WTC11 (cell line): ENCODE measurements around the gene HMGXB4. TPM values are rescaled to one million over a fixed set of nuclear protein-coding genes. Genes with fewer than 3 reads are reported as not detected.

Experiments
- ATAC-seq: fragments of 200-7000 bp; cut with Tn5 transposase; 2 replicates; pipeline ENCODE4 v1.10.0; 2021; ENCODE audit warnings: mild to moderate bottlenecking, moderate library complexity
- CTCF ChIA-PET: fragments of 300-600 bp; sonication (Branson Sonifier 250); formaldehyde crosslinking; loops from one replicate; lab custom pipeline; 2021; ENCODE audit warnings: antibody characterized with exemption; lab: Charles Lee
- POLR2A ChIA-PET: fragments of 350-600 bp; sonication (Branson Sonifier 250); formaldehyde crosslinking; loops from one replicate; lab custom pipeline; 2021; ENCODE audit warnings: antibody characterized with exemption; lab: Charles Lee
- DNase-seq: peaks from one replicate; pipeline ENCODE4 v3.0.0; 2021; ENCODE audit warnings: low spot score
- H3K27ac Mint-ChIP-seq: 2 replicates; pipeline ENCODE4 v1.8.0; 2021; ENCODE audit warnings: mixed read lengths
- H3K27me3 Mint-ChIP-seq: 2 replicates; pipeline ENCODE4 v1.8.0; 2021; ENCODE audit warnings: low read depth, mild to moderate bottlenecking, moderate library complexity, mixed read lengths
- H3K36me3 Mint-ChIP-seq: 2 replicates; pipeline ENCODE4 v1.8.0; 2021; ENCODE audit warnings: mixed read lengths
- H3K4me1 Mint-ChIP-seq: 2 replicates; pipeline ENCODE4 v1.8.0; 2022; ENCODE audit warnings: mixed read lengths
- H3K4me3 Mint-ChIP-seq: 2 replicates; pipeline ENCODE4 v1.8.0; 2021; ENCODE audit warnings: mild to moderate bottlenecking, moderate library complexity, mixed read lengths
- H3K9me3 Mint-ChIP-seq: 2 replicates; pipeline ENCODE4 v1.8.0; 2021; ENCODE audit warnings: mixed read lengths
- CREB1 ChIP-seq: sonication (generic); formaldehyde crosslinking; IDR thresholded peaks from 2 replicates; pipeline ENCODE4 v1.8.0; 2023; ENCODE audit warnings: mild to moderate bottlenecking, missing genetic modification reagents
- CREM ChIP-seq: sonication (generic); formaldehyde crosslinking; IDR thresholded peaks from 2 replicates; pipeline ENCODE4 v1.8.1; 2022; ENCODE audit warnings: mild to moderate bottlenecking, missing genetic modification reagents, moderate library complexity
- ELF4 ChIP-seq: sonication (generic); formaldehyde crosslinking; IDR thresholded peaks from 2 replicates; pipeline ENCODE4 v1.8.1; 2022; ENCODE audit warnings: low read depth, mild to moderate bottlenecking, moderate library complexity, missing genetic modification reagents
- ETV6 ChIP-seq: sonication (generic); formaldehyde crosslinking; IDR thresholded peaks from 2 replicates; pipeline ENCODE4 v1.8.1; 2022; ENCODE audit warnings: mild to moderate bottlenecking, missing genetic modification reagents
- NFE2L1 ChIP-seq: sonication (generic); formaldehyde crosslinking; IDR thresholded peaks from 2 replicates; pipeline ENCODE4 v1.8.1; 2023; ENCODE audit warnings: missing genetic modification reagents
- OVOL2 ChIP-seq: fragments of 250-450 bp; sonication (Bioruptor Pico); IDR thresholded peaks from 2 replicates; pipeline ENCODE4 v1.9.0; 2021; ENCODE audit warnings: mild to moderate bottlenecking, borderline replicate concordance
- PRRX2 ChIP-seq: fragments of 250-450 bp; sonication (Bioruptor Pico); IDR thresholded peaks from 2 replicates; pipeline ENCODE4 v1.8.0; 2021; ENCODE audit warnings: mild to moderate bottlenecking
- SMAD3 ChIP-seq: sonication (generic); formaldehyde crosslinking; IDR thresholded peaks from 2 replicates; pipeline ENCODE4 v1.8.0; 2022; ENCODE audit warnings: missing genetic modification reagents, mild to moderate bottlenecking, borderline replicate concordance
- SP1 ChIP-seq: sonication (generic); formaldehyde crosslinking; conservative IDR thresholded peaks from 2 replicates; pipeline ENCODE4 v1.8.1; 2022; ENCODE audit warnings: missing genetic modification reagents
- TEAD1 ChIP-seq: sonication (generic); formaldehyde crosslinking; IDR thresholded peaks from 2 replicates; pipeline ENCODE4 v1.8.0; 2022; ENCODE audit warnings: mild to moderate bottlenecking, missing genetic modification reagents
- TP53 ChIP-seq: sonication (generic); formaldehyde crosslinking; IDR thresholded peaks from 2 replicates; pipeline ENCODE4 v1.8.1; 2023; ENCODE audit warnings: mild to moderate bottlenecking, missing genetic modification reagents
- ZNF219 ChIP-seq: sonication (generic); formaldehyde crosslinking; IDR thresholded peaks from 2 replicates; pipeline ENCODE4 v1.8.0; 2023; ENCODE audit warnings: missing genetic modification reagents, mild to moderate bottlenecking, borderline replicate concordance
- ZNF263 ChIP-seq: sonication (generic); formaldehyde crosslinking; IDR thresholded peaks from 2 replicates; pipeline ENCODE4 v1.8.1; 2022; ENCODE audit warnings: low read depth, mild to moderate bottlenecking, moderate library complexity, missing genetic modification reagents
- ZNF423 ChIP-seq: fragments of 250-450 bp; sonication (Bioruptor Pico); IDR thresholded peaks from 2 replicates; pipeline ENCODE4 v2.1.2; 2022; ENCODE audit warnings: mild to moderate bottlenecking, moderate library complexity
- total RNA-seq: library from RNA; stranded (reverse); gene quantifications from 3 replicates; pipeline ENCODE4 v1.2.3, GENCODE V29; 2021
- TF ChIP-seq, protein P1 (sequence below): fragments of 250-450 bp; sonication (Bioruptor Pico); conservative IDR thresholded peaks from 2 replicates; pipeline ENCODE4 v1.9.0; 2021; ENCODE audit warnings: mild to moderate bottlenecking
- TF ChIP-seq, protein P2 (sequence below): sonication (generic); formaldehyde crosslinking; IDR thresholded peaks from 2 replicates; pipeline ENCODE4 v1.8.0; 2023; ENCODE audit warnings: mild to moderate bottlenecking, missing genetic modification reagents
- TF ChIP-seq, protein P3 (sequence below): fragments of 250-450 bp; sonication (Bioruptor Pico); IDR thresholded peaks from 2 replicates; pipeline ENCODE4 v1.9.0; 2021; ENCODE audit warnings: mild to moderate bottlenecking
- TF ChIP-seq, protein P4 (sequence below): fragments of 250-450 bp; sonication (Bioruptor Pico); IDR thresholded peaks from 2 replicates; pipeline ENCODE4 v1.9.0; 2021; ENCODE audit warnings: mild to moderate bottlenecking, borderline replicate concordance
- TF ChIP-seq, protein P5 (sequence below): fragments of 200-600 bp; IDR thresholded peaks from 2 replicates; pipeline ENCODE4 v1.8.0; 2022; ENCODE audit warnings: antibody characterized with exemption
- TF ChIP-seq, protein P6 (sequence below): sonication (generic); formaldehyde crosslinking; IDR thresholded peaks from 2 replicates; pipeline ENCODE4 v1.8.0; 2022; ENCODE audit warnings: mild to moderate bottlenecking, missing genetic modification reagents

Gene HMGXB4
- total RNA-seq, 1 experiment from 2014 or later = 42.1 TPM

DNA sequence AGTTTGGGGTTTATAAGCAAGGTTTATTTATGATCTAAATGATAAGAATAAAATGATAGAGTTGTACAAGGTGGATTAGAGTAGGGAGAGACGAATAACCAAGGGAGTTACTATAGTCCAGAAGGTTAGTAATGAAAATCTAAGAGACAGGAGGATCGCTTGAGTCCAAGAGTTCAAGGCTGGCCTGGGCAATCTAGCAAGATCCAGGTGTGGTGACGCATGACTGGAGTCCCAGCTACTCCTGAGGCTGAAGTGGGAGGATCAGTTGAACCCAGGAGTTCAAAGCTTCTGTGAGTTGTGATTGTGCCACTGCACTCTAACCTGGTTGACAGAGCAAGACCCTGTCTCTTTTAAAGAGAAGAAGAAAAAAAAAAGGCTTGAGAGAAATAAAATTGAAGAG lies 12.3 kb downstream of the HMGXB4 start:
- TF ChIP-seq OVOL2 (CRISPR knock-in tag) (no peak), CREB1 (CRISPR knock-in tag) (no peak), TP53 (CRISPR knock-in tag) (no peak), ZNF263 (no peak), SMAD3 (CRISPR knock-in tag) (no peak), TEAD1 (CRISPR knock-in tag) (no peak), CREM (CRISPR knock-in tag) (no peak), ETV6 (no peak), SP1 (CRISPR knock-in tag) (no peak), PRRX2 (CRISPR knock-in tag) (no peak), NFE2L1 (CRISPR knock-in tag) (no peak), ELF4 (CRISPR knock-in tag) (no peak), ZNF219 (no peak), ZNF423 (CRISPR knock-in tag) (no peak)
- TF ChIP-seq, protein P1, sequence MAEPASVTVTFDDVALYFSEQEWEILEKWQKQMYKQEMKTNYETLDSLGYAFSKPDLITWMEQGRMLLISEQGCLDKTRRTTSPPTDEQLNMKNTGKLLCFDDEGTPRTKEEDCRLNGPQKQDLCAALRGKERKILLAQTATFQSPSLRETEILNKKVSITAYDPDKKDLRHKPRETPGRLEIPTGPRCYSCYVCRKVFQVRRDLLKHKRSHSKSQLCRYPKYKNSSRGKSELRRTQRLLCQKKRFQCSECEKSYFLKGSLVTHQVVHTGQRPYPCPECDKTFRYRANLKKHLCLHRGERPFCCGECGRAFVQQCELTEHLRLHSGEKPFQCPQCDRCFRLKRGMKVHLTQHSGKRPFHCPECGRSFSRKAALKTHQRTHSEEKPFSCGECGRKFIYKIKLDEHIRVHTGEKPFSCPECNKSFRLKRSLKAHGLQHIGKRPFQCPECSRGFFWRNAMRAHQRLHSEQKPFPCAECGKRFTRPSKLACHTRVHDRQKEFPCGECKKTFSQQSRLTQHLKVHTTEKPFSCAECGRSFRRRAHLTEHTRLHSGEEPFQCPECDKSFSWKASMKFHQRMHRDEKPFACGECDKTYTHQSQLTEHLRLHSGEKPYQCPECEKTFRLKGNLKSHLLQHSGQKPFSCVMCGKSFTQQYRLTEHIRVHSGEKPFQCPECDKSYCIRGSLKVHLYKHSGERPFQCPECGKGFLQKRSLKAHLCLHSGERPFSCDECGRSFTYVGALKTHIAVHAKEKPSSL (CRISPR knock-in tag) = no peak
- TF ChIP-seq, protein P2, sequence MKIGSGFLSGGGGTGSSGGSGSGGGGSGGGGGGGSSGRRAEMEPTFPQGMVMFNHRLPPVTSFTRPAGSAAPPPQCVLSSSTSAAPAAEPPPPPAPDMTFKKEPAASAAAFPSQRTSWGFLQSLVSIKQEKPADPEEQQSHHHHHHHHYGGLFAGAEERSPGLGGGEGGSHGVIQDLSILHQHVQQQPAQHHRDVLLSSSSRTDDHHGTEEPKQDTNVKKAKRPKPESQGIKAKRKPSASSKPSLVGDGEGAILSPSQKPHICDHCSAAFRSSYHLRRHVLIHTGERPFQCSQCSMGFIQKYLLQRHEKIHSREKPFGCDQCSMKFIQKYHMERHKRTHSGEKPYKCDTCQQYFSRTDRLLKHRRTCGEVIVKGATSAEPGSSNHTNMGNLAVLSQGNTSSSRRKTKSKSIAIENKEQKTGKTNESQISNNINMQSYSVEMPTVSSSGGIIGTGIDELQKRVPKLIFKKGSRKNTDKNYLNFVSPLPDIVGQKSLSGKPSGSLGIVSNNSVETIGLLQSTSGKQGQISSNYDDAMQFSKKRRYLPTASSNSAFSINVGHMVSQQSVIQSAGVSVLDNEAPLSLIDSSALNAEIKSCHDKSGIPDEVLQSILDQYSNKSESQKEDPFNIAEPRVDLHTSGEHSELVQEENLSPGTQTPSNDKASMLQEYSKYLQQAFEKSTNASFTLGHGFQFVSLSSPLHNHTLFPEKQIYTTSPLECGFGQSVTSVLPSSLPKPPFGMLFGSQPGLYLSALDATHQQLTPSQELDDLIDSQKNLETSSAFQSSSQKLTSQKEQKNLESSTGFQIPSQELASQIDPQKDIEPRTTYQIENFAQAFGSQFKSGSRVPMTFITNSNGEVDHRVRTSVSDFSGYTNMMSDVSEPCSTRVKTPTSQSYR (CRISPR knock-in tag) = no peak
- TF ChIP-seq, protein P3, sequence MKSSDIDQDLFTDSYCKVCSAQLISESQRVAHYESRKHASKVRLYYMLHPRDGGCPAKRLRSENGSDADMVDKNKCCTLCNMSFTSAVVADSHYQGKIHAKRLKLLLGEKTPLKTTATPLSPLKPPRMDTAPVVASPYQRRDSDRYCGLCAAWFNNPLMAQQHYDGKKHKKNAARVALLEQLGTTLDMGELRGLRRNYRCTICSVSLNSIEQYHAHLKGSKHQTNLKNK (CRISPR knock-in tag) = no peak
- TF ChIP-seq, protein P4, sequence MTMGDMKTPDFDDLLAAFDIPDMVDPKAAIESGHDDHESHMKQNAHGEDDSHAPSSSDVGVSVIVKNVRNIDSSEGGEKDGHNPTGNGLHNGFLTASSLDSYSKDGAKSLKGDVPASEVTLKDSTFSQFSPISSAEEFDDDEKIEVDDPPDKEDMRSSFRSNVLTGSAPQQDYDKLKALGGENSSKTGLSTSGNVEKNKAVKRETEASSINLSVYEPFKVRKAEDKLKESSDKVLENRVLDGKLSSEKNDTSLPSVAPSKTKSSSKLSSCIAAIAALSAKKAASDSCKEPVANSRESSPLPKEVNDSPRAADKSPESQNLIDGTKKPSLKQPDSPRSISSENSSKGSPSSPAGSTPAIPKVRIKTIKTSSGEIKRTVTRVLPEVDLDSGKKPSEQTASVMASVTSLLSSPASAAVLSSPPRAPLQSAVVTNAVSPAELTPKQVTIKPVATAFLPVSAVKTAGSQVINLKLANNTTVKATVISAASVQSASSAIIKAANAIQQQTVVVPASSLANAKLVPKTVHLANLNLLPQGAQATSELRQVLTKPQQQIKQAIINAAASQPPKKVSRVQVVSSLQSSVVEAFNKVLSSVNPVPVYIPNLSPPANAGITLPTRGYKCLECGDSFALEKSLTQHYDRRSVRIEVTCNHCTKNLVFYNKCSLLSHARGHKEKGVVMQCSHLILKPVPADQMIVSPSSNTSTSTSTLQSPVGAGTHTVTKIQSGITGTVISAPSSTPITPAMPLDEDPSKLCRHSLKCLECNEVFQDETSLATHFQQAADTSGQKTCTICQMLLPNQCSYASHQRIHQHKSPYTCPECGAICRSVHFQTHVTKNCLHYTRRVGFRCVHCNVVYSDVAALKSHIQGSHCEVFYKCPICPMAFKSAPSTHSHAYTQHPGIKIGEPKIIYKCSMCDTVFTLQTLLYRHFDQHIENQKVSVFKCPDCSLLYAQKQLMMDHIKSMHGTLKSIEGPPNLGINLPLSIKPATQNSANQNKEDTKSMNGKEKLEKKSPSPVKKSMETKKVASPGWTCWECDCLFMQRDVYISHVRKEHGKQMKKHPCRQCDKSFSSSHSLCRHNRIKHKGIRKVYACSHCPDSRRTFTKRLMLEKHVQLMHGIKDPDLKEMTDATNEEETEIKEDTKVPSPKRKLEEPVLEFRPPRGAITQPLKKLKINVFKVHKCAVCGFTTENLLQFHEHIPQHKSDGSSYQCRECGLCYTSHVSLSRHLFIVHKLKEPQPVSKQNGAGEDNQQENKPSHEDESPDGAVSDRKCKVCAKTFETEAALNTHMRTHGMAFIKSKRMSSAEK (CRISPR knock-in tag) = no peak
- TF ChIP-seq, protein P5, sequence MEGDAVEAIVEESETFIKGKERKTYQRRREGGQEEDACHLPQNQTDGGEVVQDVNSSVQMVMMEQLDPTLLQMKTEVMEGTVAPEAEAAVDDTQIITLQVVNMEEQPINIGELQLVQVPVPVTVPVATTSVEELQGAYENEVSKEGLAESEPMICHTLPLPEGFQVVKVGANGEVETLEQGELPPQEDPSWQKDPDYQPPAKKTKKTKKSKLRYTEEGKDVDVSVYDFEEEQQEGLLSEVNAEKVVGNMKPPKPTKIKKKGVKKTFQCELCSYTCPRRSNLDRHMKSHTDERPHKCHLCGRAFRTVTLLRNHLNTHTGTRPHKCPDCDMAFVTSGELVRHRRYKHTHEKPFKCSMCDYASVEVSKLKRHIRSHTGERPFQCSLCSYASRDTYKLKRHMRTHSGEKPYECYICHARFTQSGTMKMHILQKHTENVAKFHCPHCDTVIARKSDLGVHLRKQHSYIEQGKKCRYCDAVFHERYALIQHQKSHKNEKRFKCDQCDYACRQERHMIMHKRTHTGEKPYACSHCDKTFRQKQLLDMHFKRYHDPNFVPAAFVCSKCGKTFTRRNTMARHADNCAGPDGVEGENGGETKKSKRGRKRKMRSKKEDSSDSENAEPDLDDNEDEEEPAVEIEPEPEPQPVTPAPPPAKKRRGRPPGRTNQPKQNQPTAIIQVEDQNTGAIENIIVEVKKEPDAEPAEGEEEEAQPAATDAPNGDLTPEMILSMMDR = no peak
- TF ChIP-seq, protein P6, sequence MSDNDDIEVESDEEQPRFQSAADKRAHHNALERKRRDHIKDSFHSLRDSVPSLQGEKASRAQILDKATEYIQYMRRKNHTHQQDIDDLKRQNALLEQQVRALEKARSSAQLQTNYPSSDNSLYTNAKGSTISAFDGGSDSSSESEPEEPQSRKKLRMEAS (CRISPR knock-in tag) = no peak
- ATAC-seq = no peak
- ChIA-PET CTCF (no interaction called here), POLR2A (no interaction called here)
- H3K9me3 Mint-ChIP-seq = peaks cover 7% of the 10 kb centered on the region
- DNase-seq = no peak
- H3K27ac Mint-ChIP-seq = no peak overlapping the region
- peaks cover 81% of the 10 kb centered on the region for H3K36me3 Mint-ChIP-seq
- H3K27me3 Mint-ChIP-seq = no peaks in the 10 kb centered on the region
- H3K4me1 Mint-ChIP-seq = no peaks in the 10 kb centered on the region
- H3K4me3 Mint-ChIP-seq = no peak overlapping the region
